DMS79 (cell line): Measurements from ENCODE around the gene FGF11.
"Not testable (repeated sequence)": the region's sequence is repeated elsewhere in the genome, so short reads cannot be mapped to it uniquely, and the experiment has no call there.

Experiments
- DNase-seq: peaks from one replicate; lab custom pipeline; 2025; lab: John Stamatoyannopoulos, UW

Gene FGF11

DNA sequence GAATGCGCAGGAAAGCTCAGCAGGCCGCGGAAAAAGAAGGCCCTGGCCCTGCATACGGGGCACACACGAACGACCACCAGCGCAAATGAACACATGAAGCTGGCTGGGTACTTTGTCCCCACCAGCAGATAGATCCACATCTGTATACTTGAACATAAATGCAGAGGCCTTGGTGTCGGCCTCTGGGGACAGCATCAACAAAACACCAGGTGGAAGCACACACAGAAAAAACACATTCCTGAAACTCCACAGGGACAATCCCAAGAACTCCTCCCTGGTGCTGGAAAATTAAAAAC is 40.7 kb downstream of the FGF11 start:
- no peak for DNase-seq

DNA sequence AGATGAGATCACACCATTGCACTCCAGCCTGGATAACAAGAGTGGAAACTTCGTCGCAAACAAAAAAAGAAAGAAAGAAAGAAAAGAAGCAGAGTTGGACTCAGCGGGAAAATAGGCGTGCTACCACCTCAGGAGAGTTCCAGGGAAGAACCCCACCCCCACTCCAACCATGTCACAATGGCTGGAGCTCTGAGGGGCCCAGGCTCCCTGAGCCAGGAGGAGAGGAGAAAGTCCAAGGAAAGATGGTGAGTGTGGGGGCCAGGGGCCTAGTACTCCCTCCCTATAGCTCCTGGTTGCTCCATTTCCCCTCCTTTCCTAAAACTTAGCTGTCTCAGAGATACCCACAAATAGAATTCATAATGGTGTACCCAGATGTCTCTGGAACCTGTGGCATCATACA is 42.0 kb downstream of the FGF11 start, which contains the start of gene SLC35G6:
Gene SLC35G6, plus strand, starts transcription at position 172 of the 400 bp plus-strand sequence. Its CDS starts 71 bp downstream, at position 243.
- DNase-seq, result not testable (repeated sequence)

GRCh38 chr17:7481842-7482741 is 42.8 kb downstream of the FGF11 start:
- not testable (repeated sequence) for DNase-seq

GRCh38 chr17:7482742-7483088 is 43.4 kb downstream of the FGF11 start:
- DNase-seq, result not testable (repeated sequence)

GRCh38 chr17:7483255-7484066 is 44.1 kb downstream of the FGF11 start:
- peak; percentile 94 for DNase-seq

DNA sequence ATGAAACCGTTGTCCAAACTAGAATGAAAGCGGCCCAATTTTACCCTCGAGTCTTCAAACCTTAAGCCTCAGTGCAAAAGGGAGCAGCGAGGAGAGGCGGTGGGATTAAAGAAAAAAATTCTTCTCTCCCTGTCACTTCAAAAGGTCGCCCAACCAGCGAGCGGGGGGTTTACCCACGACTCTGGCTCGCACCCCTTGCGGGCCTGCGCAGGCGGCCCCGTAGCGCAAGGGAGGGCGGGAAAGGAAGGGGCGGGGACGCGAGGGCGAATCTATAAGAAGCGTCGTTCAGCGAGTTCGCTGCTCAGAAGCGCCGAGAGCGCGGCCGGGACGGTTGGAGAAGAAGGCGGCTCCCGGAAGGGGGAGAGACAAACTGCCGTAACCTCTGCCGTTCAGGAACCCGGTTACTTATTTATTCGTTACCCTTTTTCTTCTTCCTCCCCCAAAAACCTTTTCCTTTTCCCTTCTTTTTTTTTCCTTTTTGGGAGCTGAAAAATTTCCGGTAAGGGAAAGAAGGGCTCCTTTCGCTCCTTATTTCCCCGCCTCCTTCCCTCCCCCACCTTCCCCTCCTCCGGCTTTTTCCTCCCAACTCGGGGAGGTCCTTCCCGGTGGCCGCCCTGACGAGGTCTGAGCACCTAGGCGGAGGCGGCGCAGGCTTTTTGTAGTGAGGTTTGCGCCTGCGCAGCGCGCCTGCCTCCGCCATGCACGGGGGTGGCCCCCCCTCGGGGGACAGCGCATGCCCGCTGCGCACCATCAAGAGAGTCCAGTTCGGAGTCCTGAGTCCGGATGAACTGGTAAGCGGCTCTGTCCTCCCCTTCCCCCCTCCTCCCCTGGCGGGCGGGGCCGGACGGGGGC is 45.0 kb downstream of the FGF11 start, which contains the start of gene POLR2A:
Gene POLR2A, plus strand, starts transcription at position 300 of the 852 bp plus-strand sequence.
- DNase-seq, result peak; percentile 95

- peak; percentile 56 for DNase-seq
Measured at GRCh38 chr17:7484919-7485377, 45.6 kb downstream of the FGF11 start.

DNA sequence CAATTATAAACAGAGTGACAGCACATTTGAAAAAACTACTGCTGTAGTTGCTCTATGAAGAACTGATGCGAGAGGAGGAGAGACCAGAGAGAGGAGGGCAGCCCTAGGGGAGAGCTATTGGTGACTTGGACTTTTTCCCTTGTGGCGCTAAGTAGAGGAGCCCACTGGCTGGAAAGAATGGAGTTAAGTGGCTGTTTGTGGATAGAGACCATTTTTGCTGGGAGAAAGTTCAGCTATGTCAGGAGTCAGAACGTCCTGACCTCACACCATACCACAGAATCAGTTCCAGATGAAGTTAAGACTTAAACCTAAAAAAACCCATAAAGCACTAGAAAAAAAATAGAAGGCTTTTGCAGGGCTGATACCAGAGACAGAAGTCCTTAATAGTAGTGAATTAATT is 46.9 kb downstream of the FGF11 start:
- no peak for DNase-seq

DNA sequence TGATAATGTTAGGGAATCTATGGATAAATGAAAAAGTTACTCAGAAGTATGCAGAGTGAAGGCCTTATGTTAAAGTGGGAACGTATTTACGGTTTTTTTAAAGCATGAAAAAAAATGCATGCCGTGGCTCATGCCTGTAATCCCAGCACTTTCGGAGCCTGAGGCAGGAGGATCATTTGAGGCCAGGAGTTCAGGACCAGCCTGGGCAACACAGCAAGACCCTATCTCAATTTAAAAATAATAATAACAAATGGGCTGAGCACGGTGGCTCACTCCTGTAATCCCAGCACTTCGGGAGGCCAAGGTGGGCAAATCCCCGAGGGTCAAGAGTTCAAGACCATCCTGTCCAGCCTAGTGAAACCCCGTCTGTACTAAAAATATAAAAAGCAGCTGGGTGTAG is 50.8 kb downstream of the FGF11 start:
- no peak for DNase-seq

- DNase-seq, result no peak
Measured at GRCh38 chr17:7491583-7491982, 52.3 kb downstream of the FGF11 start.

GRCh38 chr17:7493941-7494340 is 54.6 kb downstream of the FGF11 start:
- no peak for DNase-seq
